Measurements from ENCODE around the gene LLCFC1. TPM values are rescaled to one million over a fixed set of nuclear protein-coding genes. Genes with fewer than 3 reads are reported as not detected.

LLCFC1 gene
- total RNA-seq, 1 donor from 2014 or later, result not detected

GRCh38 chr7:142930126-142930730 lies 9.1 kb upstream of the LLCFC1 start:
- no peak overlapping the region for H3K27ac ChIP-seq
- no peak for DNase-seq (ENCODE audit: low spot score in 2 of 2)
- intact Hi-C loops (cut with DNase I), result no loop called here

GRCh38 chr7:142932386-142933091 lies 6.7 kb upstream of the LLCFC1 start:
- Histone ChIP-seq H3K9me3 (no peaks in the 10 kb centered on the region), H3K27ac (no peak overlapping the region), H3K36me3 (no peaks in the 10 kb centered on the region), H3K4me1 (no peaks in the 10 kb centered on the region), H3K4me3 (no peak overlapping the region), H3K27me3 (no peaks in the 10 kb centered on the region)
- DNase-seq (ENCODE audit: low spot score in 2 of 2), result no peak
- intact Hi-C loops (cut with DNase I), result no loop called here
- TF ChIP-seq CTCF (IDR thresholded peaks at IDR 0.05), result no peak

More at GRCh38 chr7:142930126-142930730, 9.1 kb upstream of the LLCFC1 start:
- Histone ChIP-seq H3K4me1 (no peaks in the 10 kb centered on the region), H3K27me3 (no peaks in the 10 kb centered on the region), H3K4me3 (no peak overlapping the region), H3K9me3 (no peaks in the 10 kb centered on the region), H3K36me3 (no peaks in the 10 kb centered on the region)
- TF ChIP-seq CTCF (IDR thresholded peaks at IDR 0.05), result no peak

GRCh38 chr7:142933092-142933475 lies 6.2 kb upstream of the LLCFC1 start:
- no peak for DNase-seq (ENCODE audit: low spot score in 2 of 2)
- TF ChIP-seq CTCF (IDR thresholded peaks at IDR 0.05), result no peak
- Histone ChIP-seq H3K27me3 (no peaks in the 10 kb centered on the region), H3K4me1 (no peaks in the 10 kb centered on the region), H3K9me3 (no peaks in the 10 kb centered on the region), H3K27ac (no peak overlapping the region), H3K4me3 (no peak overlapping the region), H3K36me3 (no peaks in the 10 kb centered on the region)
- intact Hi-C loops (cut with DNase I), result no loop called here

- intact Hi-C loops (cut with DNase I), result no loop called here
Observed at GRCh38 chr7:142933624-142934023, 5.7 kb upstream of the LLCFC1 start, which contains the start of gene TRPV5. TSS of gene TRPV5 (minus strand) at chr7:142933746. CDS start at chr7:142933459, 287 bp downstream.

GRCh38 chr7:142934056-142934455 lies 5.2 kb upstream of the LLCFC1 start:
- Histone ChIP-seq H3K36me3 (no peaks in the 10 kb centered on the region), H3K27ac (no peak overlapping the region), H3K9me3 (no peaks in the 10 kb centered on the region), H3K27me3 (no peaks in the 10 kb centered on the region), H3K4me3 (no peak overlapping the region), H3K4me1 (no peaks in the 10 kb centered on the region)
- DNase-seq (ENCODE audit: low spot score in 2 of 2), result no peak
- intact Hi-C loops (cut with DNase I), result no loop called here
- no peak for TF ChIP-seq CTCF (IDR thresholded peaks at IDR 0.05)

More at GRCh38 chr7:142933624-142934023, 5.7 kb upstream of the LLCFC1 start, which contains the start of gene TRPV5:
- no peaks in the 10 kb centered on the region for H3K9me3 ChIP-seq
- H3K4me1 ChIP-seq, result no peaks in the 10 kb centered on the region
- H3K36me3 ChIP-seq, result no peaks in the 10 kb centered on the region
- H3K27ac ChIP-seq, result no peak within 1 kb of the TSS
- no peak for TF ChIP-seq CTCF (IDR thresholded peaks at IDR 0.05)
- DNase-seq (ENCODE audit: low spot score in 2 of 2), result no peak
- H3K27me3 ChIP-seq, result no peaks in the 10 kb centered on the region
- H3K4me3 ChIP-seq, result no peak within 1 kb of the TSS
